Measurements from ENCODE around the gene TBL1X. TPM values are rescaled to one million over a fixed set of nuclear protein-coding genes. Genes with fewer than 3 reads are reported as not detected.

TBL1X gene
- total RNA-seq, 1 experiment from 2014 or later = 31.9 TPM

- POLR2A ChIA-PET (ENCODE audit: unreplicated experiment) = no interaction called here
- intact Hi-C loops (cut with micrococcal nuclease) = loop anchor here (10.0 kb wide), 1 partner anchor 150 kb away; no protein-coding TSS in a partner anchor
- Histone ChIP-seq H3F3A (ENCODE audit: low read length, unreplicated experiment) (no peaks in the 10 kb centered on the region), H3K27me3 (ENCODE audit: low read length) (no peaks in the 10 kb centered on the region), H3K79me2 (ENCODE audit: low read length) (no peaks in the 10 kb centered on the region), H3K9ac (ENCODE audit: low read length) (no peak overlapping the region), H3K9me3 (ENCODE audit: low read length) (no peaks in the 10 kb centered on the region), H3K4me1 (ENCODE audit: insufficient read depth, low read length) (no peaks in the 10 kb centered on the region), H3K36me3 (ENCODE audit: low read depth, low read length) (peaks cover 6% of the 10 kb centered on the region; the same call in 1 of the 2 replicates), H2AFZ (ENCODE audit: low read length) (no peak overlapping the region), H3K4me3 (ENCODE audit: low read length) (no peak overlapping the region), H4K20me1 (ENCODE audit: low read length) (no peaks in the 10 kb centered on the region), H3K27ac (ENCODE audit: low read length) (no peak overlapping the region), H3K4me2 (ENCODE audit: low read length) (no peak overlapping the region), H3K9me2 (replicated peaks; ENCODE audit: low read length) (no peaks in the 10 kb centered on the region)
- CTCF ChIA-PET = no interaction called here
- BruUV-seq (replicated peaks) = no TSS peak
- DNase-seq (no peak), ATAC-seq (no peak; the same call in 1 of the 2 replicates)
- TF ChIP-seq EZH2phosphoT487 (IDR thresholded peaks at IDR 0.05; ENCODE audit: borderline replicate concordance, low read length) (no peak), EZH2 (IDR thresholded peaks at IDR 0.05; ENCODE audit: low read length, unreplicated experiment) (no peak)
- TF ChIP-seq, protein P1, sequence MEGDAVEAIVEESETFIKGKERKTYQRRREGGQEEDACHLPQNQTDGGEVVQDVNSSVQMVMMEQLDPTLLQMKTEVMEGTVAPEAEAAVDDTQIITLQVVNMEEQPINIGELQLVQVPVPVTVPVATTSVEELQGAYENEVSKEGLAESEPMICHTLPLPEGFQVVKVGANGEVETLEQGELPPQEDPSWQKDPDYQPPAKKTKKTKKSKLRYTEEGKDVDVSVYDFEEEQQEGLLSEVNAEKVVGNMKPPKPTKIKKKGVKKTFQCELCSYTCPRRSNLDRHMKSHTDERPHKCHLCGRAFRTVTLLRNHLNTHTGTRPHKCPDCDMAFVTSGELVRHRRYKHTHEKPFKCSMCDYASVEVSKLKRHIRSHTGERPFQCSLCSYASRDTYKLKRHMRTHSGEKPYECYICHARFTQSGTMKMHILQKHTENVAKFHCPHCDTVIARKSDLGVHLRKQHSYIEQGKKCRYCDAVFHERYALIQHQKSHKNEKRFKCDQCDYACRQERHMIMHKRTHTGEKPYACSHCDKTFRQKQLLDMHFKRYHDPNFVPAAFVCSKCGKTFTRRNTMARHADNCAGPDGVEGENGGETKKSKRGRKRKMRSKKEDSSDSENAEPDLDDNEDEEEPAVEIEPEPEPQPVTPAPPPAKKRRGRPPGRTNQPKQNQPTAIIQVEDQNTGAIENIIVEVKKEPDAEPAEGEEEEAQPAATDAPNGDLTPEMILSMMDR (conservative IDR thresholded peaks at IDR 0.05; ENCODE audit: low read depth, low read length) = no peak
Observed at GRCh38 chrX:9724711-9725110, 259.9 kb downstream of the TBL1X start.

GRCh38 chrX:9728261-9728660 is 263.4 kb downstream of the TBL1X start:
- Histone ChIP-seq H2AFZ (ENCODE audit: low read length) (no peak overlapping the region), H3K36me3 (ENCODE audit: low read depth, low read length) (no peaks in the 10 kb centered on the region), H3K4me3 (ENCODE audit: low read length) (no peak overlapping the region), H3K9ac (ENCODE audit: low read length) (no peak overlapping the region), H3K27ac (ENCODE audit: low read length) (no peak overlapping the region), H3K4me2 (ENCODE audit: low read length) (no peak overlapping the region), H3K9me2 (replicated peaks; ENCODE audit: low read length) (no peaks in the 10 kb centered on the region), H3K27me3 (ENCODE audit: low read length) (no peaks in the 10 kb centered on the region), H3K9me3 (ENCODE audit: low read length) (no peaks in the 10 kb centered on the region), H3F3A (ENCODE audit: low read length, unreplicated experiment) (no peaks in the 10 kb centered on the region), H3K79me2 (ENCODE audit: low read length) (no peaks in the 10 kb centered on the region), H3K4me1 (ENCODE audit: insufficient read depth, low read length) (no peaks in the 10 kb centered on the region), H4K20me1 (ENCODE audit: low read length) (no peaks in the 10 kb centered on the region)
- ChIA-PET CTCF (no interaction called here), POLR2A (ENCODE audit: unreplicated experiment) (no interaction called here)
- TF ChIP-seq EZH2 (IDR thresholded peaks at IDR 0.05; ENCODE audit: low read length, unreplicated experiment) = no peak
- TF ChIP-seq, protein P1 (conservative IDR thresholded peaks at IDR 0.05; ENCODE audit: low read depth, low read length) = no peak
- TF ChIP-seq EZH2phosphoT487 (IDR thresholded peaks at IDR 0.05; ENCODE audit: borderline replicate concordance, low read length) = no peak
- intact Hi-C loops (cut with micrococcal nuclease) = loop anchor here (10.0 kb wide), 1 partner anchor 147 kb away; no protein-coding TSS in a partner anchor
- DNase-seq = no peak
- ATAC-seq = no peak
- BruUV-seq (replicated peaks) = no TSS peak

- Histone ChIP-seq H2AFZ (ENCODE audit: low read length) (no peak overlapping the region), H3K4me3 (ENCODE audit: low read length) (no peak overlapping the region), H3K9me2 (replicated peaks; ENCODE audit: low read length) (no peaks in the 10 kb centered on the region), H3F3A (ENCODE audit: low read length, unreplicated experiment) (no peaks in the 10 kb centered on the region), H3K36me3 (ENCODE audit: low read depth, low read length) (no peaks in the 10 kb centered on the region), H4K20me1 (ENCODE audit: low read length) (no peaks in the 10 kb centered on the region), H3K9me3 (ENCODE audit: low read length) (no peaks in the 10 kb centered on the region), H3K79me2 (ENCODE audit: low read length) (no peaks in the 10 kb centered on the region), H3K4me1 (ENCODE audit: insufficient read depth, low read length) (no peaks in the 10 kb centered on the region), H3K27me3 (ENCODE audit: low read length) (no peaks in the 10 kb centered on the region), H3K27ac (ENCODE audit: low read length) (no peak overlapping the region), H3K9ac (ENCODE audit: low read length) (no peak overlapping the region), H3K4me2 (ENCODE audit: low read length) (no peak overlapping the region)
- intact Hi-C loops (cut with micrococcal nuclease) = loop anchor here (10.0 kb wide), 1 partner anchor 145 kb away; no protein-coding TSS in a partner anchor
- BruUV-seq (replicated peaks) = no TSS peak
- CTCF ChIA-PET = no interaction called here
- TF ChIP-seq, protein P1 (conservative IDR thresholded peaks at IDR 0.05; ENCODE audit: low read depth, low read length) = no peak
- TF ChIP-seq EZH2 (IDR thresholded peaks at IDR 0.05; ENCODE audit: low read length, unreplicated experiment) (no peak), EZH2phosphoT487 (IDR thresholded peaks at IDR 0.05; ENCODE audit: borderline replicate concordance, low read length) (no peak)
- DNase-seq (no peak), ATAC-seq (no peak)
- POLR2A ChIA-PET (ENCODE audit: unreplicated experiment) = no interaction called here
Observed at GRCh38 chrX:9729171-9729885, 264.5 kb downstream of the TBL1X start.
